GM21723 (cell line): Measurements from ENCODE around the gene GAB2.
"Not testable (repeated sequence)": the region's sequence is repeated elsewhere in the genome, so short reads cannot be mapped to it uniquely, and the experiment has no call there.

Experiments
- ATAC-seq: cut with Tn5 transposase; IDR thresholded peaks from one replicate; pipeline ENCODE4 v1.9.1; 2021; ENCODE audit warnings: mild to moderate bottlenecking, moderate library complexity; ENCODE audit not compliant: unreplicated experiment

The GAB2 gene

DNA sequence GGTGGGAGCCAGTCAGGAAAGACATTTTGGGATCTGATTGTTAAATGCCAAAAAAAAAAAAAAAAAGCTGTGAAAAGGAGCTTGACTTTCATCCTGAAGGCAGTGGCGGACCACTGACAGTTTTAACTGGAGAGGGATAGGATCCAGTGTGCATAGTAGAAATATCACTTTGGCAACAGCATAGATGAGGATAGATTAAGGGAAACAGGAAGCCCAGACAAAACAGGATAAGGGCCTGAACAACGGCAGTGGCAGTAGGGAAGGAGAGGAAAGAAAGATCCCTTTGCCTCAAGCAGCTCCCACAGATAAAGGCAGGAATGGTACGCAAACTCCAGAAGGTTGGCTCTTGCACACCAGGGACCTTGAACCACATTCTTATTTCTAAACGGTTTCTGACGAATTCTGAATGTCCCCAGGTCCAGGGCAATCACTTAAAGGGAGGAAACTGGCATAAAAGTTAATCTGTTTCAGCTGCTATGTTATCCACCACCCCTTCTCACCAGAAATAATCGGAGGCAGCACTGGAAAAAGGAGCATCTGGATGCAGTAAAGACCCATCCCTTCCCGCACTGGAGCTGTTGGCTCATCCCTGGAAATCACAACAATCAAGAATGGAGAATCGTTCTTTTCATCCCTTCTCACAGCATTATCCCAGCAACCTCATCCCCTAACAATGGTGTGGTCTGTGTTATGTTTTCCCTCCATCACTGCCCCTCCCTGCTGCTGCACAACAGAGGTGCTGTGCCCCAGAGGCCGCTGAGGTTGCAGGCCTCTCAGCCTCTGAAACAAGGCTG is 99.1 kb downstream of the GAB2 start:
- ATAC-seq: no peak

GRCh38 chr11:78315724-78316123 is 101.9 kb downstream of the GAB2 start:
- no peak for ATAC-seq

DNA sequence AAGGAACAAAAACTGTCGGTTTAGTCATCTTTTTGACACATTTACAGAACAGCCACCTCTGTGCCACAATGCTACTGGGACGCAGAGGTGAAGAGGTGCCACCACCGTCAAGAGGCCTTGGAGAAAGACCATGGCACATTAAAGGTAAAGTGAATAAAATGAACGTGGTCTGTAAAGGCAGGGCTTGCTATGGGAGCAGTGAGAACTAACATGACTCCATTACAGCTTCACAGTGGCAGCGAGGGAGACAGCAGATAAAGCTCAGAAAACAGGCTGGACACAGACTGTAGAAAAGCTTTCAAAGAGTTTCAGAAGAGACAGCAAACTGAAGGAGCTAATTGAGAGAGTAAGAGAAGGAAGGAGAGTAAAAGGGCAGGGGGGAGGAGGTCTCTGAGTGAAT is 102.9 kb downstream of the GAB2 start:
- ATAC-seq: no peak

DNA sequence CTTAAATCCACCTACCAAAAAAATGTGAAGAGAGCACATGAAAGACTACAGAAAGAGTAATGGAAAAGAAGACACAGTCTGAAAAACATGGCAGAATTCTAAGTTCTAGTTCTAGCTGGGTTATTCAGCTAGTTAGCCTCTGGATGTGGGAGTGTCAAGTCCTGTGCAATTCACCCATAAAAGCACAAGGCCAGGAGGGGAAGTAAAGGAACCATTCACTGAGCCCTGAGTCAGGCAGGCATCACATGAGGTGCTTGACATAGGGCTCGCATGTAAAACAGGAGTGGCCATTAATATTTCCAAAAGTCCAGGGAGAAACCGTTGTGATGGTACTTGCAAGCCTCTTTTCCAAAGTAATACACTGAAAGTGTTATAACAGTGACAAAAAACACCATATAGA is 103.7 kb downstream of the GAB2 start:
- ATAC-seq: no peak

DNA sequence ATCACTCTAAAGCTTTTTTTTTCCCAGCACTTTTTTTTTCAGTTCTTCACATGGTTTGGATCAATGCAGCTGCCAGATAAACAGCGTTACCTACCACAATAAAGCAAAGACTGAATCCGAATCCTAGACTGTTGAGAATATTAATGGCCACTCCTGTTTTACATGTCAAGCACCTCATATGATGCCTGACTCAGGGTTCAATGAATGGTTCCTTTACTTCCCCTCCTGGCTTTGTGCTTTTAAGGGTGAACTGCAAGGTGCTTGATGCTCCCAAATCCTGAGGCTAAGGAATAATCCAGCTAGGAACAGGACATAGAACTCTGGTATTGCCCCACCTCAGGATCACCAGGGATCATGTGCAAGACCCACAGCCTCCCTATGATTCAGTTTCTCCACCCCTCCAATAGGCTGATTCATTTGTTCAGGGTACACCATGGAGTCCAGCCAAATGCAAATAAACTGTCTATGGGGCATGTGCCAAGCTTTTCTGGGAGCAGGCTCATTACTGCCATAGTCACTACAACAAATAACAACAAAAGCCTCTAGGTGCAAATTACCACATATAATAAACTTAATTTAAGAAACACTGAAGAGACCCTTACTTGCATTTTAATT is 104.3 kb downstream of the GAB2 start:
- ATAC-seq: no peak

GRCh38 chr11:78312712-78313111 is 104.9 kb downstream of the GAB2 start:
- ATAC-seq: peak; percentile 40

DNA sequence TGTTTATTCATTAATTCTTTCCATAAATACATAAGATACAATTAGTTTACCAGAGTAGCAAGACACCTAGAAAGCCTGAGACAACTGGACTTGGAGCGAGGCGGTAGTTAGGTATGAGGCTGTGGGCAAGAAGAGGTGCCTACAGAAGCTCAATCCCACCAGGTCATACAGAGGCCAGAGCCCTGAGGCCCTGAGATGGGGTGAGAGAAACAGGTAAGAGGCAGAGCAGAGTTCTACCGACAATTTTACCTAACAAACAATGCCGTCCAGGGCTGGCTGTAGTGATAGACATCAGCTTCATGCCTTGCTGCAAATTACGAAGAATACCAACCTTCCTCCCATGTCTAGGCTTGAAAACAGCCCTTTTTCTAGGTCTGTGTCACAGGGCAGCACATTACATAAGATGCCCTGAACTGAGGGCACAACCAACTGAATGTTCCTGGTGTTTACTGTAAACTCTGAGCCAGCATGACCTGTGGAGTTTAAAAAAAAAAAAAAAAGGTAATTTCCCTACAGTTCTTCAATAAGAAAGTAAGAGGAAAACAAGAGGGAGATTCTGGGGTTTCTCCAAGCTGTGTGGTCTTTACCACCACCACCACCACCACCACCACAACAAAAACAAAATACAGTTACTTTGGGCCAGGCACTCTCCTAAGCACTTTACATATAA is 105.8 kb downstream of the GAB2 start:
- ATAC-seq: no peak

DNA sequence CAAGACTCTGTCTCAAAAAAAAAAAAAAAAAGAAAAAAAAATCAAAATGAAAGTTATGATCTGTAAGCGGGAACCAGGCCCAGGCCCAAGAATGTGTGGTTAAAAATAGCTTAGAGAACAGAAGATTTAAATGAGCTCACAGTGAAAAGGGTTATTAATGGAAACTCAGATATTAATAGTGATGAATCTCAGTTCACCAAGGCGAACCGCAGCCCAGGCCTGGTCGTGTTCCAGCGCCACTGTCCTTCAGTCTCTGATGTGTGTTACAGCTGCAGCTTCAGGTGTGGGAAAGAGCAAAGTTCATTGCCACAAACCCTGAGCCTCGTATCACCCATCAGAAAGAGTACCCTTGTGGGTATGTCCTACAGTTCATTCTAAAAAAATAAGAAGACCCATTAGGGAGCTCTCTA is 107.1 kb downstream of the GAB2 start:
- ATAC-seq: peak; percentile 90

- no peak for ATAC-seq
Observed at GRCh38 chr11:78304201-78304600, 113.4 kb downstream of the GAB2 start.

DNA sequence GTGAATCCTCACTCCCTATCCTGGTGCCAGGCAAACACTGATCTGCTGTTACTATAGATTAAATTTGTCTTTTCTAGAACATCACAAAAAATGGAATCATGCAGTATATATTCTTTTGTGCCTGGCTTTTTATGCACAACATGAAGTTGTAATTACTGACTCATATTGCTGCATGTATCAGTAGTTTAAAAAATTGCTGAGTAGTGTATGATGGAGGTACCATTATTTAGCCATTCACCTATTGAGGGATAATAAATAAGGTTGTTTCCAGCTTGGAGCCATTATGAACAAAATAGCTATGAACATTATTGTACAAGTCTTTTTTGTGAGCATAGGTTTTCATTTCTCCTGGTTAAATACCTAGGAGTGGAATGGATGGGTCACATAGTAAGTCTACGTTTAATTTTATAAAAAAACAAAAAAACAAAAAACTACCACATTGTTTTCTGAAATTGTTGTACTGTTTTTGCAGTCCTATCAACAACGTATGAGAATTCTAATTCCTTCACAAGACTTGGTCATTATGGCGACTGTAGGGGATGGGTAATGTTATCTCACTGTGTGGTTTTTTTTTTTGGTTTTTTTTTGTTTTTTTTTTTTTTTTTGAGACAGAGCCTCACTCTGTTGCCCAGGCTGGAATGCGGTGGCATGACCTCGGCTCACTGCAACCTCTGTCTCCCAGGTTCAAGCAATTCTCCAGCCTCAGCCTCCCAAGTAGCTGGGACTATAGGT is 117.3 kb downstream of the GAB2 start:
- ATAC-seq: no peak

DNA sequence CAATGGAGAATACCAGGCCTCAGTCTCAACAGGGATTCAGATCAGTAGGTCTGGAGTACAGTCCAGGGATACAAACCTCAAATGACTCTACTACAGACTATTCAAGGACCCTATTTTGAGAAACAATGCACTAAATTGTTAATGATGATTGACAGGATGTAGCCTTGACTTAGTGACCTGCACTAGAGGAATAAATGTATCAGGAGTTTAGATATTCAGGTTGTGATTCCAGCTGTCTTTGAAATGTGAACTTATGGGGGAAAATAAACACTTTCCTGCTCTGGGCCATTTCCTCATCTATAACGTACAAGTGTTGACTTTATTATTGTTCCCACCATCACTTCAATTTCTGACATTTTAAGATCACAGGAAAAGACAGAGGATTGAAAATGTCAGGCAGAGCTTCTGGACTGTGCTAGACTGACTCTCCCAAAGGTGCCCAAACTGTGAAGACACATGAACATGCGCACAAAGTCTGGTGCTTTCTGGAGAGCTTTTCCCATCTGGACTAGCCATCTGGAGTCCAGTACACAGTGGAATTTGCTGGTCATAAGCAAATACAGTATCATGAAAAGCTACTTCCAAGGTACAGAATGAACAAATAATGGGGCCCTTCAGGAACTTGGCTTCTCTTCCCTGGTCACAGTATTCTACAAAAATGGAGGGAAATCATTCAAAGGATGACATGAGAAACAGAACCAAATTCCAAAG is 118.5 kb downstream of the GAB2 start:
- no peak for ATAC-seq

- no peak for ATAC-seq
Observed at GRCh38 chr11:78298291-78298771, 119.3 kb downstream of the GAB2 start.

DNA sequence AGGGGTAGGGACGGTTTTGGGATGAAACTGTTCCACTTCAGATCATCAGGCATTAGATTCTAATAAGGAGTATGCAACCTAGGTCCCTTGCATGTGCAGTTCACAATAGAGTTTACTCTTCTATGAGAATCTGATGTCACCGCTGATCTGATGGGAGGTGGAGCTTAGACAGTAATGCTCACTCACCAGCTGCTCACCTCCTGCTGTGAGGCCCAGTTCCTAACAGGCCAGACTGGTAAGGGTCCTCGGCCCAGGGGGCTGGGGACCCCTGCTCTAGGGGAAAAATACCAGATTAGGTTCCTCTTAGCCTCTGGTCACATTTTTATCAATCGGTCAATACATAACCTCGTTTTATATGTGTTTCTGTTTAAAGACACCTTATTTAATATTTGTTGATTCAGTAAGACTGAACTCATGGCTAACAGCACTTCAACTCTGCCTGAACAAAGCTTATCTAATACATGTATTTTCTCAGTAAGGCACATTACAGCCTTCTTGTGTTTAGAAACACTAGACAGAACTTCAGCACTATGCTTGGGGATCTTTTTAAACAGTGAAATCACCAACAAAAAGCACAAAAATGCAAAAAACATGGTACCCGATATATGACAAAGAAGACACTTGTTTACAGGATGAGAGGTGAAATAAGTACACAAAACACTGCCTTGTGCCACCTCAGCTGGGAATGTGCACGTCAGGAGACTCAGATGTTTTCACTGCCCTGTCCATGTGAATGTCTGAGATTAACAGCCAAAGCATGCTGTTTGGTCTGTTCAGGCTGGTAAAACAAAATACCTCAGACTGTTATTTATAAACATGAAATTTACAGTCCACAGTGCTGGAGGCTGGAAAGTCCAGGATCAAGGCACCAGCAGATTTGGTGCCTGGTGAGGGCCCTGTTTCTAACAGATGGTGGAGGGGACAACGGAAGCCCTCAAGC is 121.4 kb downstream of the GAB2 start:
- ATAC-seq: no peak

DNA sequence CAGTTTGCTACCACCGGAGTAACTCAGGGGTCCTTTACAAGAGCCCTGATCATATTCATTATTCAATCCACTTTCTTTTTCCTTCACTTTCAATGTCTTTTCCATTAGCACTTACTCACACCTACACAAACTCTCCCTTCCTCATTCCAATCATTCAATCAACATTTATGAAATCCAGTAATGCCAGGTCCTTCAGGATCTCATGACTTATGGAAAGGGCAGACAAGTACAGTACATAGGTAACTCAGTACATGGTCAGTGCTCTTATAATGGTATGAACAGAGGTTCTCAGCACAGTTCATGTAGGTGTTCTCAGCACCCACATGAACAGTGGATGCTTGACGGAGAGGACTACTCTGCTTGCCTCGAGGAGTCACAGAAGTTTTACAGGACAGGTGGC is 122.3 kb downstream of the GAB2 start:
- no peak for ATAC-seq

DNA sequence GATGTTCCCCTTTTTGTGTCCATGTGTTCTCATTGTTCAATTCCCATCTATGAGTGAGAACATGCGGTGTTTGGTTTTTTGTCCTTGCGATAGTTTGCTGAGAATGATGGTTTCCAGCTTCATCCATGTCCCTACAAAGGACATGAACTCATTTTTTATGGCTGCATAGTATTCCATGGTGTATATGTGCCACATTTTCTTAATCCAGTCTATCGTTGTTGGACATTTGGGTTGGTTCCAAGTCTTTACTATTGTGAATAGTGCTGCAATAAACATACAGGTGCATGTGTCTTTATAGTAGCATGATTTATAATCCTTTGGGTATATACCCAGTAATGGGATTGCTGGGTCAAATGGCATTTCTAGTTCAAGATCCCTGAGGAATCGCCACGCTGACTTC is 123.5 kb downstream of the GAB2 start:
- ATAC-seq: not testable (repeated sequence)

DNA sequence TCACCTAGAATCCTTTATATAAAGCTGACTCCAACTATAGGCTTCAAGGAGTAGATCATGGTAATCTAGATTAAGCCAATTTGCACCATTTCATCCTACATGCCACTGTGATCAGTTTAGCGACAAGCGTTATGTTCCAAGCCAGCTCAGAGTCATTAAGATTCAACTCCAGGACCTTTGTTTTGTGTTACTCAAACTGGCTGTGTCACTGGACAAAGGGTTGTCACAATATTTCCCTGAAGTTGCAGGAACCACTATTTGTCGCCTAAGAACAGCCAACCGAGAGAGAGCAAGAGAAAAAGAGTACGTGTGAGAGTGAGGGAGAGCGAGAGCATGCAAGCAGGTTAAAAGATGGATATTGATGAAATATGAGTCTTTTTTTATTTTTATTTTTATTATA is 124.1 kb downstream of the GAB2 start:
- no peak for ATAC-seq

- ATAC-seq: no peak
Observed at GRCh38 chr11:78292109-78292803, 125.4 kb downstream of the GAB2 start.

DNA sequence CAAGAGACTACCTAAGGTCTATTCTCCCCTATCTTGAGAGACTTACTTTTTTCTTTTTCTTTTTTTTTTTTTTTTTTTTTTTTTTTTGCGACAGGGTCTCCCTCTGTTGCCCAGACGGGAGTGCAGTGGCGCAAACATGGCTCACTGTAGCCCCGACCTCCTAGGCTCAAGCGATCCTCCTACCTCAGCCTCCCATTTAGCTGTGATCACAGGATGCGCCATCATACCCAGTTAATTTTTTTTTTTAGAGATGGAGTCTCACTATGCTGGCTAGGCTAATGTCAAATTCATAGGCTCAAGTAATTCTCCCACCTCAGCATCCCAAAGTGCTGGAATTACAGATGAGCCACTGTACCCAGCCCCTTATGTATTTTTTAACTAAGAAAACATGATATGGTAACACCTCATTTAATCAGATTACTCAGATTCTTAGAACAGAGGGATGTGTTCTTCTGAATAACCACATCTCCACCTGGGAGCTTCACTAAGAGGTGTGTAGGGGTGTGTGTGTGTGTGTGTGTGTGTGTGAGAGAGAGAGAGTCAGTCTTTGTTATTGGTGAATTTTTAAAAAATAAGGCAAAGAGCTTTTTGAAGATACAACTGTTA is 126.0 kb downstream of the GAB2 start:
- ATAC-seq: no peak
